Measurements from ENCODE around the gene PIAS1.

DNA sequence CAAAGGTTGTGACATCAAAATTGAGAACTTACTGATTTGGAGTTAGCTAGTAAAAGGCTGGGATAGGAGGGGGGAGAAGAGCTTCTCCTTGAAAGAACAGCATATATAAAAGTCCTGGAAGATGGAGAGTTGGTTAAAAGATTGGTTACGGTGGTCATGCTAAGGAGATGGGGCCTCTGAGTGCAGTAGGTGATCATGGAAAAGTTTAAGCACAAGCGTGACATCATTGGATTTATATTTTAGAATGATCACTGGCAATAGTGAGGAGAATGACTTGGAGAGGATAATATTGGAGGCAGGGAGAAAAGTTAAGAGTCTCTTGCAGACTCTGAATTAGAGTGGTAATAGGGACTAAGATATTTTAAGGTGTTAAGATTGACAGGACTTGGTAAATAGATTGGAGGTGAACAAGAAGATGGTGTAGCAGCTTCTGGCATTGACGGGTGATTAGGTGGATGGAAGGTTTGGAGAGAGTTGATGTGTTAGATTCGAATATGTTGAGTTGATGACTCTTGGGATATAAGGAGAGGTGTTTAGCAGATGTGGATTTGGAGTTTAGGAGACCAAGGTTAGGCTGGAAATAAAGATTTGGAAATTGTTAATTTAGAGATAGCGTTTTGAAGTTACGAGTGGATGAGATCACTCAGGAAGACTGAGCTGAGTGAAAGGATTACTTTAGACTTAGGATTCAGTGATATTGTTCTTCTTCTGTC is 19.6 kb downstream of the PIAS1 start:
- TF ChIP-seq, protein P1, sequence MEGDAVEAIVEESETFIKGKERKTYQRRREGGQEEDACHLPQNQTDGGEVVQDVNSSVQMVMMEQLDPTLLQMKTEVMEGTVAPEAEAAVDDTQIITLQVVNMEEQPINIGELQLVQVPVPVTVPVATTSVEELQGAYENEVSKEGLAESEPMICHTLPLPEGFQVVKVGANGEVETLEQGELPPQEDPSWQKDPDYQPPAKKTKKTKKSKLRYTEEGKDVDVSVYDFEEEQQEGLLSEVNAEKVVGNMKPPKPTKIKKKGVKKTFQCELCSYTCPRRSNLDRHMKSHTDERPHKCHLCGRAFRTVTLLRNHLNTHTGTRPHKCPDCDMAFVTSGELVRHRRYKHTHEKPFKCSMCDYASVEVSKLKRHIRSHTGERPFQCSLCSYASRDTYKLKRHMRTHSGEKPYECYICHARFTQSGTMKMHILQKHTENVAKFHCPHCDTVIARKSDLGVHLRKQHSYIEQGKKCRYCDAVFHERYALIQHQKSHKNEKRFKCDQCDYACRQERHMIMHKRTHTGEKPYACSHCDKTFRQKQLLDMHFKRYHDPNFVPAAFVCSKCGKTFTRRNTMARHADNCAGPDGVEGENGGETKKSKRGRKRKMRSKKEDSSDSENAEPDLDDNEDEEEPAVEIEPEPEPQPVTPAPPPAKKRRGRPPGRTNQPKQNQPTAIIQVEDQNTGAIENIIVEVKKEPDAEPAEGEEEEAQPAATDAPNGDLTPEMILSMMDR (IDR thresholded peaks at IDR 0.05): no peak
- TF ChIP-seq POLR2A (IDR thresholded peaks at IDR 0.05) (no peak), EP300 (IDR thresholded peaks at IDR 0.05) (no peak)
